H9 (cell line): ENCODE measurements around the gene DNAJC22. TPM values are rescaled to one million over a fixed set of nuclear protein-coding genes. Genes with fewer than 3 reads are reported as not detected.

ENCODE experiments used
- DNase-seq: peaks from one replicate; pipeline ENCODE4 v3.0.0-alpha.2; 2017
- H2AFZ ChIP-seq: one replicate; pipeline ENCODE4 v1.6.1; 2013; ENCODE audit warnings: mild to moderate bottlenecking, low read length, control low read depth, moderate library complexity
- H2AK5ac ChIP-seq: 2 replicates; pipeline ENCODE4 v1.6.1; 2013; ENCODE audit warnings: low read length, control low read depth, mixed read lengths; ENCODE audit not compliant: insufficient read length
- H2BK120ac ChIP-seq: one replicate; pipeline ENCODE4 v1.6.1; 2013; ENCODE audit warnings: low read depth, mild to moderate bottlenecking, low read length, control low read depth, inconsistent platforms; ENCODE audit not compliant: poor library complexity, severe bottlenecking
- H2BK12ac ChIP-seq: 2 replicates; pipeline ENCODE4 v1.6.1; 2013; ENCODE audit warnings: low read length, control low read depth, mixed read lengths, low read depth; ENCODE audit not compliant: insufficient read length
- H2BK15ac ChIP-seq: 2 replicates; pipeline ENCODE4 v1.6.1; 2013; ENCODE audit warnings: low read depth, low read length, control low read depth
- H2BK20ac ChIP-seq: one replicate; pipeline ENCODE4 v1.6.1; 2013; ENCODE audit warnings: low read depth, mild to moderate bottlenecking, low read length, control low read depth, inconsistent platforms; ENCODE audit not compliant: poor library complexity, severe bottlenecking
- H2BK5ac ChIP-seq: 2 replicates; pipeline ENCODE4 v1.6.1; 2013; ENCODE audit warnings: low read length, control low read depth, mixed read lengths; ENCODE audit not compliant: insufficient read length
- H3K14ac ChIP-seq: 2 replicates; pipeline ENCODE4 v1.6.1; 2013; ENCODE audit warnings: low read length, control low read depth; ENCODE audit not compliant: insufficient read depth
- H3K18ac ChIP-seq: 2 replicates; pipeline ENCODE4 v1.6.1; 2013; ENCODE audit warnings: low read depth, mild to moderate bottlenecking, mixed read lengths, low read length, control low read depth; ENCODE audit not compliant: insufficient read length
- H3K23ac ChIP-seq: 2 replicates; pipeline ENCODE4 v1.6.1; 2013; ENCODE audit warnings: low read length, control low read depth, mixed read lengths, low read depth; ENCODE audit not compliant: insufficient read length
- H3K23me2 ChIP-seq: 2 replicates; pipeline ENCODE4 v1.6.1; 2013; ENCODE audit warnings: low read depth, mild to moderate bottlenecking, mixed read lengths, low read length, control low read depth; ENCODE audit not compliant: insufficient read length, poor library complexity, severe bottlenecking
- H3K27ac ChIP-seq: 2 replicates; pipeline ENCODE4 v1.5.1; 2013; ENCODE audit warnings: low read length, control low read depth, mixed read lengths, low read depth; ENCODE audit not compliant: insufficient read length
- H3K27me3 ChIP-seq: 2 replicates; pipeline ENCODE4 v1.6.1; 2013; ENCODE audit warnings: low read length, control low read depth, inconsistent platforms; ENCODE audit not compliant: insufficient read depth
- H3K4ac ChIP-seq: 2 replicates; pipeline ENCODE4 v1.6.1; 2013; ENCODE audit warnings: low read depth, mild to moderate bottlenecking, control low read depth, inconsistent platforms, low read length, moderate library complexity
- H3K4me1 ChIP-seq: 2 replicates; pipeline ENCODE4 v1.6.1; 2013; ENCODE audit warnings: low read length, control low read depth, inconsistent platforms; ENCODE audit not compliant: insufficient read depth
- H3K4me2 ChIP-seq: 2 replicates; pipeline ENCODE4 v1.6.1; 2013; ENCODE audit warnings: low read length, control low read depth, mixed read lengths; ENCODE audit not compliant: insufficient read length, insufficient read depth
- H3K56ac ChIP-seq: 2 replicates; pipeline ENCODE4 v1.6.1; 2013; ENCODE audit warnings: low read depth, mild to moderate bottlenecking, mixed read lengths, low read length, control low read depth; ENCODE audit not compliant: insufficient read length
- H3K79me1 ChIP-seq: 2 replicates; pipeline ENCODE4 v1.6.1; 2013; ENCODE audit warnings: low read depth, mild to moderate bottlenecking, moderate library complexity, low read length, control low read depth, inconsistent platforms; ENCODE audit not compliant: insufficient read depth, poor library complexity, severe bottlenecking
- H3K79me2 ChIP-seq: 2 replicates; pipeline ENCODE4 v1.6.1; 2013; ENCODE audit warnings: low read length, control low read depth, inconsistent platforms; ENCODE audit not compliant: insufficient read depth
- H3K9ac ChIP-seq: 2 replicates; pipeline ENCODE4 v1.6.1; 2013; ENCODE audit warnings: low read length, control low read depth, mixed read lengths; ENCODE audit not compliant: insufficient read length; ENCODE audit errors: extremely low read depth
- H3K9me3 ChIP-seq: one replicate; pipeline ENCODE4 v1.6.1; 2013; ENCODE audit warnings: low read depth, low read length, inconsistent platforms; ENCODE audit not compliant: control insufficient read depth
- H3T11ph ChIP-seq: one replicate; pipeline ENCODE4 v1.6.1; 2013; ENCODE audit warnings: mild to moderate bottlenecking, low read length, control low read depth, inconsistent platforms
- H4K20me1 ChIP-seq: one replicate; pipeline ENCODE4 v1.6.1; 2013; ENCODE audit not compliant: control insufficient read depth, insufficient read length, insufficient read depth
- H4K5ac ChIP-seq: 2 replicates; pipeline ENCODE4 v1.6.1; 2013; ENCODE audit warnings: low read depth, mild to moderate bottlenecking, mixed read lengths, low read length, control low read depth; ENCODE audit not compliant: insufficient read length
- H4K8ac ChIP-seq: replicated peaks from 2 replicates; pipeline ENCODE4 v1.6.1; 2013; ENCODE audit warnings: low read length, control low read depth, mixed read lengths, low read depth; ENCODE audit not compliant: insufficient read length
- H4K91ac ChIP-seq: 2 replicates; pipeline ENCODE4 v1.6.1; 2013; ENCODE audit warnings: low read depth, mild to moderate bottlenecking, moderate library complexity, mixed read lengths, low read length, control low read depth; ENCODE audit not compliant: insufficient read length
- H3K27ac Mint-ChIP-seq, 3 experiments: 2 replicates in 2 of 3; 3 replicates in 1 of 3; pipeline ENCODE4 v1.8.0; 2020 to 2021; ENCODE audit warnings: mixed read lengths in 3 of 3, mild to moderate bottlenecking in 1 of 3, moderate library complexity in 1 of 3
- H3K27me3 Mint-ChIP-seq: 2 replicates; pipeline ENCODE4 v1.8.0; 2021; ENCODE audit warnings: low read depth, mild to moderate bottlenecking, moderate library complexity, mixed read lengths
- H3K36me3 Mint-ChIP-seq, 3 experiments: 2 replicates in 2 of 3; 3 replicates in 1 of 3; pipeline ENCODE4 v1.8.0; 2020 to 2021; ENCODE audit warnings: low read depth in 3 of 3, mixed read lengths in 3 of 3; ENCODE audit not compliant: insufficient read depth in 1 of 3
- H3K4me1 Mint-ChIP-seq, 2 experiments: 2 replicates each; pipeline ENCODE4 v1.8.0; 2020; ENCODE audit warnings: mixed read lengths in 2 of 2
- H3K4me3 Mint-ChIP-seq, 2 experiments: 2 replicates in 1 of 2; 3 replicates in 1 of 2; pipeline ENCODE4 v1.8.0; 2020 to 2021; ENCODE audit warnings: mild to moderate bottlenecking in 2 of 2, mixed read lengths in 2 of 2, moderate library complexity in 1 of 2
- H3K9me3 Mint-ChIP-seq, 2 experiments: 2 replicates in 1 of 2; 3 replicates in 1 of 2; pipeline ENCODE4 v1.8.0; 2020; ENCODE audit warnings: mild to moderate bottlenecking in 2 of 2, mixed read lengths in 2 of 2, moderate library complexity in 1 of 2
- WGBS: extraction: QIAGEN DNeasy Blood & Tissue Kit; methylation state at CpG from one replicate; pipeline ENCODE4 v1.1.7; 2013; ENCODE audit warnings: missing lambda C conversion rate, low lambda C conversion rate, mixed read lengths; ENCODE audit not compliant: insufficient read length; ENCODE audit errors: extremely low coverage; 5-methylcytosine and 5-hydroxymethylcytosine counted together
- total RNA-seq: library from RNA; stranded (reverse); gene quantifications from 2 replicates; pipeline ENCODE4 v1.2.1, GENCODE V29; 2021
- TF ChIP-seq, protein P1 (sequence below): fragments of 200-600 bp; sonication (generic); conservative IDR thresholded peaks from 3 replicates; pipeline ENCODE4 v1.8.0; 2021; ENCODE audit warnings: antibody characterized with exemption, mild to moderate bottlenecking

DNAJC22 gene
- total RNA-seq, 1 experiment from 2014 or later = 3.2 TPM

DNA sequence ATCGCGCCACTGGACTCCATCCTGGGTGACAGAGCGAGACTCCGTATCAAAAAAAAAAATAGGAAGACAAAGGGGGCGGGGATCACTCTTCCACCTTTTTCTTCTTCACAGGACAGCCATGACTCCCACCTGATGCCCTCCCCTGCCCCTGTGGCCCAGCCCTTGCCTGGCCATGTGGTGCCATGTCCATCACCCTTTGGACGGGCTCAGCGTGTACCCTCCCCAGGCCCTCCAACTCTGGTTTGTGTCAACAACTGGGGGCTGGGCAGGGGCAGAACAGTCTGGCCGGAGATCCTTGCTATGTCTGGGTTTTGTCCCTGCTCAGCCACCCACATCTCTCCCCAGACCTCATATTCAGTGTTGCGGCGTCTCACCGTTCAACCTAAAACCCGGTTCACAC, 17.9 kb upstream of the DNAJC22 start:
- Histone ChIP-seq H3K4me2 (no peak overlapping the region), H2BK20ac (no peak overlapping the region), H3K79me1 (peaks cover under 1% of the 10 kb centered on the region), H2BK12ac (no peak overlapping the region), H3K14ac (no peak overlapping the region), H2BK120ac (no peak overlapping the region), H2AFZ (no peak overlapping the region), H2BK15ac (no peak overlapping the region), H2AK5ac (no peak overlapping the region), H3K9ac (no peak overlapping the region), H3K4ac (no peak overlapping the region), H3K79me2 (no peaks in the 10 kb centered on the region; the same call in 1 of the 2 replicates), H4K91ac (no peak overlapping the region), H4K20me1 (no peaks in the 10 kb centered on the region), H3K4me1 (no peaks in the 10 kb centered on the region), H3K56ac (no peak overlapping the region), H3K27me3 (no peaks in the 10 kb centered on the region), H2BK5ac (no peak overlapping the region), H3K23me2 (peaks cover 2% of the 10 kb centered on the region), H3K27ac (no peak overlapping the region), H3T11ph (no peak overlapping the region), H3K23ac (no peak overlapping the region), H4K8ac (no peak overlapping the region), H4K5ac (no peak overlapping the region), H3K18ac (no peak overlapping the region), H3K9me3 (no peaks in the 10 kb centered on the region)
- H3K27me3 Mint-ChIP-seq = peaks cover 16% of the 10 kb centered on the region
- no CpG with 5 or more reads among the region's 12 CpGs for WGBS
- no peak overlapping the region for H3K4me3 Mint-ChIP-seq
- TF ChIP-seq, protein P1, sequence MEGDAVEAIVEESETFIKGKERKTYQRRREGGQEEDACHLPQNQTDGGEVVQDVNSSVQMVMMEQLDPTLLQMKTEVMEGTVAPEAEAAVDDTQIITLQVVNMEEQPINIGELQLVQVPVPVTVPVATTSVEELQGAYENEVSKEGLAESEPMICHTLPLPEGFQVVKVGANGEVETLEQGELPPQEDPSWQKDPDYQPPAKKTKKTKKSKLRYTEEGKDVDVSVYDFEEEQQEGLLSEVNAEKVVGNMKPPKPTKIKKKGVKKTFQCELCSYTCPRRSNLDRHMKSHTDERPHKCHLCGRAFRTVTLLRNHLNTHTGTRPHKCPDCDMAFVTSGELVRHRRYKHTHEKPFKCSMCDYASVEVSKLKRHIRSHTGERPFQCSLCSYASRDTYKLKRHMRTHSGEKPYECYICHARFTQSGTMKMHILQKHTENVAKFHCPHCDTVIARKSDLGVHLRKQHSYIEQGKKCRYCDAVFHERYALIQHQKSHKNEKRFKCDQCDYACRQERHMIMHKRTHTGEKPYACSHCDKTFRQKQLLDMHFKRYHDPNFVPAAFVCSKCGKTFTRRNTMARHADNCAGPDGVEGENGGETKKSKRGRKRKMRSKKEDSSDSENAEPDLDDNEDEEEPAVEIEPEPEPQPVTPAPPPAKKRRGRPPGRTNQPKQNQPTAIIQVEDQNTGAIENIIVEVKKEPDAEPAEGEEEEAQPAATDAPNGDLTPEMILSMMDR = no peak
- no peak for DNase-seq
- H3K9me3 Mint-ChIP-seq = no peaks in the 10 kb centered on the region
- H3K4me1 Mint-ChIP-seq = peaks cover 0 to 9% of the 10 kb centered on the region in 2 experiments; a peak in 1 of 4 replicates
- H3K27ac Mint-ChIP-seq = no peak overlapping the region; a peak in 1 of 7 replicates
- peaks cover 19 to 60% (median 57%) of the 10 kb centered on the region in 3 experiments; a peak in 6 of 7 replicates for H3K36me3 Mint-ChIP-seq
